HEK293 (cell line): ENCODE measurements around the gene YY1AP1.

Source experiments
- CTCF ChIA-PET: fragments of 350-600 bp; formaldehyde crosslinking; extraction: SDS; loops from one replicate; lab custom pipeline; 2021; ENCODE audit warnings: antibody characterized with exemption; lab: Yijun Ruan, JAX
- POLR2A ChIA-PET: fragments of 300-600 bp; formaldehyde crosslinking; extraction: SDS; loops from one replicate; lab custom pipeline; 2020; ENCODE audit warnings: antibody characterized with exemption, inconsistent platforms; lab: Yijun Ruan, JAX
- H3K27ac ChIP-seq: fragments of 200-500 bp; sonication (Bioruptor generic); 2 replicates; pipeline ENCODE4 v1.5.1; 2014; ENCODE audit warnings: low read depth, low read length, control low read depth, inconsistent platforms; ENCODE audit errors: extremely low read depth
- H3K36me3 ChIP-seq, 2 experiments: fragments of 200-500 bp in 1 of 2; sonication (Bioruptor generic) in 1 of 2; 1 replicate in 1 of 2; 2 replicates in 1 of 2; pipeline ENCODE4 v1.5.1; 2014 to 2017; ENCODE audit warnings: inconsistent platforms in 2 of 2, low read length in 2 of 2; ENCODE audit not compliant: control insufficient read depth in 2 of 2, insufficient read depth in 1 of 2
- H3K4me1 ChIP-seq: fragments of 200-500 bp; sonication (Bioruptor generic); 2 replicates; pipeline ENCODE4 v1.5.1; 2014; ENCODE audit warnings: mild to moderate bottlenecking, low read length, inconsistent platforms; ENCODE audit not compliant: control insufficient read depth, insufficient read depth
- H3K4me3 ChIP-seq: 2 replicates; pipeline ENCODE4 v1.5.1; 2011; ENCODE audit warnings: low read depth, mild to moderate bottlenecking, control low read depth, low read length, moderate library complexity
- H3K9me3 ChIP-seq: fragments of 200-500 bp; sonication (Bioruptor generic); 2 replicates; pipeline ENCODE4 v1.5.1; 2014; ENCODE audit warnings: low read depth, low read length, inconsistent platforms; ENCODE audit not compliant: control insufficient read depth, insufficient read depth
- BCL11A ChIP-seq: fragments of 450-650 bp; formaldehyde crosslinking; IDR thresholded peaks from 2 replicates; pipeline ENCODE4 v1.5.1; 2016; ENCODE audit warnings: low read depth, missing biosample characterization, missing genetic modification characterization
- BCL6B ChIP-seq: fragments of 450-650 bp; formaldehyde crosslinking; IDR thresholded peaks from 2 replicates; pipeline ENCODE4 v1.5.1; 2017; ENCODE audit warnings: missing biosample characterization, missing genetic modification characterization
- FEZF1 ChIP-seq: fragments of 450-650 bp; formaldehyde crosslinking; IDR thresholded peaks from 2 replicates; pipeline ENCODE4 v1.5.1; 2016; ENCODE audit warnings: missing biosample characterization, missing genetic modification characterization
- GFI1B ChIP-seq: fragments of 450-650 bp; formaldehyde crosslinking; IDR thresholded peaks from 2 replicates; pipeline ENCODE4 v1.5.1; 2016; ENCODE audit warnings: missing biosample characterization, missing genetic modification characterization
- KLF1 ChIP-seq: fragments of 450-650 bp; formaldehyde crosslinking; IDR thresholded peaks from 2 replicates; pipeline ENCODE4 v1.5.1; 2016; ENCODE audit warnings: missing biosample characterization, missing genetic modification characterization
- SCRT2 ChIP-seq: fragments of 450-650 bp; formaldehyde crosslinking; IDR thresholded peaks from 2 replicates; pipeline ENCODE4 v1.5.1; 2016; ENCODE audit warnings: missing biosample characterization, missing genetic modification characterization
- TRIM28 ChIP-seq: IDR thresholded peaks from 2 replicates; pipeline ENCODE4 v1.6.1; 2011; ENCODE audit warnings: low read length, control low read depth, borderline replicate concordance
- ZFP41 ChIP-seq: fragments of 450-650 bp; formaldehyde crosslinking; IDR thresholded peaks from 2 replicates; pipeline ENCODE4 v1.5.1; 2016; ENCODE audit warnings: missing biosample characterization, missing genetic modification characterization, borderline replicate concordance
- ZNF148 ChIP-seq: fragments of 450-650 bp; formaldehyde crosslinking; IDR thresholded peaks from 2 replicates; pipeline ENCODE4 v1.5.0; 2017; ENCODE audit warnings: missing biosample characterization, missing genetic modification characterization, borderline replicate concordance
- ZNF184 ChIP-seq: fragments of 450-650 bp; IDR thresholded peaks from 2 replicates; pipeline ENCODE4 v1.5.1; 2018; ENCODE audit warnings: missing biosample characterization, mild to moderate bottlenecking, missing genetic modification characterization
- ZNF202 ChIP-seq: fragments of 450-650 bp; formaldehyde crosslinking; IDR thresholded peaks from 2 replicates; pipeline ENCODE4 v1.5.1; 2016; ENCODE audit warnings: missing biosample characterization, missing genetic modification characterization, borderline replicate concordance
- ZNF211 ChIP-seq: fragments of 450-650 bp; formaldehyde crosslinking; IDR thresholded peaks from 2 replicates; pipeline ENCODE4 v1.5.1; 2016; ENCODE audit warnings: low read depth, missing biosample characterization, missing genetic modification characterization
- ZNF248 ChIP-seq: fragments of 450-650 bp; formaldehyde crosslinking; IDR thresholded peaks from 2 replicates; pipeline ENCODE4 v1.5.1; 2017; ENCODE audit warnings: missing biosample characterization, missing genetic modification characterization
- ZNF280D ChIP-seq: fragments of 450-650 bp; formaldehyde crosslinking; IDR thresholded peaks from 2 replicates; pipeline ENCODE4 v1.5.1; 2016; ENCODE audit warnings: missing biosample characterization, missing genetic modification characterization
- ZNF354C ChIP-seq: fragments of 450-650 bp; formaldehyde crosslinking; IDR thresholded peaks from 2 replicates; pipeline ENCODE4 v1.5.1; 2016; ENCODE audit warnings: missing biosample characterization, missing genetic modification characterization, low read depth, borderline replicate concordance
- ZNF449 ChIP-seq: fragments of 450-650 bp; formaldehyde crosslinking; IDR thresholded peaks from 2 replicates; pipeline ENCODE4 v1.5.1; 2017; ENCODE audit warnings: missing biosample characterization, mild to moderate bottlenecking, missing genetic modification characterization, moderate library complexity
- ZNF501 ChIP-seq: fragments of 450-650 bp; formaldehyde crosslinking; IDR thresholded peaks from 2 replicates; pipeline ENCODE4 v1.5.1; 2016; ENCODE audit warnings: missing biosample characterization, missing genetic modification characterization
- ZNF560 ChIP-seq: fragments of 450-650 bp; formaldehyde crosslinking; IDR thresholded peaks from 2 replicates; pipeline ENCODE4 v1.5.1; 2017; ENCODE audit warnings: missing biosample characterization, missing genetic modification characterization, borderline replicate concordance
- ZNF580 ChIP-seq: fragments of 450-650 bp; formaldehyde crosslinking; IDR thresholded peaks from 2 replicates; pipeline ENCODE4 v1.5.1; 2016; ENCODE audit warnings: missing biosample characterization, missing genetic modification characterization
- ZNF585B ChIP-seq: fragments of 450-650 bp; formaldehyde crosslinking; IDR thresholded peaks from 2 replicates; pipeline ENCODE4 v1.5.1; 2016; ENCODE audit warnings: missing biosample characterization, missing genetic modification characterization
- ZNF610 ChIP-seq: fragments of 450-650 bp; formaldehyde crosslinking; IDR thresholded peaks from 2 replicates; pipeline ENCODE4 v1.5.1; 2016; ENCODE audit warnings: missing biosample characterization, missing genetic modification characterization, borderline replicate concordance
- ZNF626 ChIP-seq: fragments of 450-650 bp; sonication (Bioruptor Pico); formaldehyde crosslinking; IDR thresholded peaks from 2 replicates; pipeline ENCODE4 v1.5.1; 2018; ENCODE audit warnings: missing biosample characterization, missing genetic modification characterization, inconsistent platforms
- ZNF654 ChIP-seq: fragments of 450-650 bp; formaldehyde crosslinking; IDR thresholded peaks from 2 replicates; pipeline ENCODE4 v1.5.1; 2016; ENCODE audit warnings: low read depth, missing biosample characterization, missing genetic modification characterization
- ZNF660 ChIP-seq: fragments of 450-650 bp; IDR thresholded peaks from 2 replicates; pipeline ENCODE4 v1.5.1; 2018; ENCODE audit warnings: missing biosample characterization, mild to moderate bottlenecking, missing genetic modification characterization
- ZNF76 ChIP-seq: fragments of 450-650 bp; formaldehyde crosslinking; IDR thresholded peaks from 2 replicates; pipeline ENCODE4; 2016; ENCODE audit warnings: low read depth, missing biosample characterization, missing genetic modification characterization, borderline replicate concordance
- ZNF785 ChIP-seq: fragments of 450-650 bp; formaldehyde crosslinking; IDR thresholded peaks from 2 replicates; pipeline ENCODE4 v1.5.1; 2016; ENCODE audit warnings: missing biosample characterization, missing genetic modification characterization
- ZSCAN4 ChIP-seq: fragments of 450-650 bp; formaldehyde crosslinking; IDR thresholded peaks from 2 replicates; pipeline ENCODE4 v1.5.1; 2017; ENCODE audit warnings: missing biosample characterization, missing genetic modification characterization
- ZXDB ChIP-seq: fragments of 450-650 bp; formaldehyde crosslinking; IDR thresholded peaks from 2 replicates; pipeline ENCODE4 v1.5.1; 2016; ENCODE audit warnings: missing biosample characterization, missing genetic modification characterization

YY1AP1 gene

GRCh38 chr1:155688324-155689080 is at the start of gene YY1AP1:
YY1AP1 (minus strand) TSS chr1:155688774; CDS start chr1:155680436, 8,338 bp downstream.
- Histone ChIP-seq H3K9me3 (no peaks in the 10 kb centered on the region), H3K4me1 (no peaks in the 10 kb centered on the region), H3K4me3 (peak within 1 kb of the TSS; percentile 91), H3K36me3 (peaks cover 5 to 26% of the 10 kb centered on the region in 2 experiments; a peak in 2 of 3 replicates), H3K27ac (peak within 1 kb of the TSS; percentile 97)
- ChIA-PET CTCF (no interaction called here), POLR2A (interaction anchor here (0.6 kb wide), 1 partner anchor 245 kb away, joined by 4 read pairs; no protein-coding TSS in a partner anchor)
- no peak for TF ChIP-seq TRIM28
- TF ChIP-seq ZNF248 (tag by site-specific recombination), result no peak
- TF ChIP-seq ZNF626 (tag by site-specific recombination), result no peak
- TF ChIP-seq KLF1, result peak; percentile 57; the same call in 1 of the 2 replicates
- TF ChIP-seq ZNF560 (tag by site-specific recombination), result no peak
- TF ChIP-seq ZNF211, result no peak
- TF ChIP-seq ZNF654 (tag by site-specific recombination), result no peak
- TF ChIP-seq GFI1B (tag by site-specific recombination), result no peak
- TF ChIP-seq SCRT2 (tag by site-specific recombination), result no peak
- peak; percentile 63 for TF ChIP-seq ZNF785 (tag by site-specific recombination)
- TF ChIP-seq ZNF202 (tag by site-specific recombination), result no peak
- peak; percentile 7; the same call in 1 of the 2 replicates for TF ChIP-seq ZSCAN4
- peak; percentile 18; the same call in 1 of the 2 replicates for TF ChIP-seq ZNF280D (tag by site-specific recombination)
- peak; percentile 95 for TF ChIP-seq ZNF76 (tag by site-specific recombination)
- no peak for TF ChIP-seq FEZF1
- no peak for TF ChIP-seq ZNF148 (tag by site-specific recombination)
- no peak for TF ChIP-seq ZFP41 (tag by site-specific recombination)
- TF ChIP-seq ZNF354C (tag by site-specific recombination), result no peak
- TF ChIP-seq BCL6B (tag by site-specific recombination), result no peak
- no peak for TF ChIP-seq ZNF585B (tag by site-specific recombination)
- TF ChIP-seq ZNF580, result peak; percentile 79; the same call in 1 of the 2 replicates
- TF ChIP-seq ZNF501, result peak; percentile 96
- TF ChIP-seq ZNF610 (tag by site-specific recombination), result no peak
- no peak for TF ChIP-seq BCL11A
- TF ChIP-seq ZNF449, result peak; percentile 36; the same call in 1 of the 2 replicates
- no peak for TF ChIP-seq ZNF184 (tag by site-specific recombination)
- TF ChIP-seq ZNF660 (tag by site-specific recombination), result peak; percentile 80; the same call in 1 of the 2 replicates
- TF ChIP-seq ZXDB (tag by site-specific recombination), result peak; percentile 96
